HG03095 (cell line): ENCODE results near the gene SRCIN1.

Source experiments
- ATAC-seq: cut with Tn5 transposase; IDR thresholded peaks from one replicate; pipeline ENCODE4 v1.9.1; 2021; ENCODE audit warnings: moderate library complexity; ENCODE audit not compliant: unreplicated experiment

Gene SRCIN1

GRCh38 chr17:38566666-38567031 lies 39.1 kb downstream of the SRCIN1 start:
- no peak for ATAC-seq

GRCh38 chr17:38565853-38566665 lies 39.7 kb downstream of the SRCIN1 start:
- ATAC-seq = no peak

GRCh38 chr17:38564869-38565268 lies 40.9 kb downstream of the SRCIN1 start:
- ATAC-seq = no peak

GRCh38 chr17:38564254-38564837 lies 41.4 kb downstream of the SRCIN1 start:
- ATAC-seq = no peak

GRCh38 chr17:38563362-38564253 lies 42.1 kb downstream of the SRCIN1 start:
- no peak for ATAC-seq

GRCh38 chr17:38562903-38563302 lies 42.8 kb downstream of the SRCIN1 start:
- ATAC-seq = no peak

GRCh38 chr17:38562215-38562569 lies 43.6 kb downstream of the SRCIN1 start:
- ATAC-seq = no peak

- no peak for ATAC-seq
Measured at GRCh38 chr17:38561416-38562214, 44.1 kb downstream of the SRCIN1 start.

- ATAC-seq = no peak
Measured at GRCh38 chr17:38560503-38561318, 45.0 kb downstream of the SRCIN1 start.

GRCh38 chr17:38559880-38560230 lies 45.9 kb downstream of the SRCIN1 start:
- no peak for ATAC-seq

GRCh38 chr17:38559051-38559879 lies 46.5 kb downstream of the SRCIN1 start:
- ATAC-seq = peak; percentile 68

- no peak for ATAC-seq
Measured at GRCh38 chr17:38558728-38559050, 47.1 kb downstream of the SRCIN1 start.

- ATAC-seq = peak; percentile 44
Measured at GRCh38 chr17:38557836-38558727, 47.7 kb downstream of the SRCIN1 start.

GRCh38 chr17:38557396-38557795 lies 48.4 kb downstream of the SRCIN1 start:
- ATAC-seq = no peak

GRCh38 chr17:38556239-38556638 lies 49.5 kb downstream of the SRCIN1 start:
- no peak for ATAC-seq

- ATAC-seq = no peak
Measured at GRCh38 chr17:38554430-38555350, 51.1 kb downstream of the SRCIN1 start.

GRCh38 chr17:38552343-38552742 lies 53.4 kb downstream of the SRCIN1 start:
- ATAC-seq = no peak
